ENCODE results near the gene GBX2. TPM values are rescaled to one million over a fixed set of nuclear protein-coding genes. Genes with fewer than 3 reads are reported as not detected.
A peak's percentile ranks its signal among the peaks of the same experiment; 100 is the strongest.

Gene GBX2
- total and polyA plus RNA-seq, 2 of the 8 experiments (the other 6 are each of a cell fraction or from before 2014, with no cell fraction given) = 0.38 to 0.89 TPM

DNA sequence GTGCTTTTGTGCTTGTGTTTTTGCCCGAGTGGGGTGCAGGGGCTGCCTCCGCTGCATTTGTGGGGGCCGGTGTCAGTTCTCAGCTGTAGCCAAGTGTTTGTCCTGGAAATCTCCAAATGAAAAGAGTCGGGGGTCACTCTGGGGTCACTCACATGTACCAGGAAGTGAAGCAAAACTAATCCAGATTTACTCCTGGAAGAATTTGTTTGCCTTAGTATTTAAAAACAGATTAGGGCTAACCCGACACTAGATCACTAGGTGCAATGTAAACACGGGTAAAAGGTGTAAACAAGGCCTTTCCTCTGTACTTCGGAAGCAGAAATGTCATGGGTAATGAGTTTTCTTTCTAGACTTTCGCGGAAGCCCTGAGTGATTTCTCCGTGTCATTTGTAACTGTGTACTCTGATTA lies 50.3 kb downstream of the GBX2 start:
- H3K4me2 ChIP-seq (ENCODE audit: insufficient read depth in 1 of 2, low read depth in 2 of 2, low read length in 2 of 2) = peak overlapping the region in 1 of 2 experiments; percentile 27; a peak in 1 of 4 replicates
- H3K23ac ChIP-seq (ENCODE audit: insufficient read length) = no peak overlapping the region
- no peaks in the 10 kb centered on the region for H3K9me3 ChIP-seq (ENCODE audit: insufficient read depth in 2 of 2, low read depth in 1 of 2, low read length in 1 of 2)
- H2AK5ac ChIP-seq (ENCODE audit: low read depth, low read length) = no peak overlapping the region
- H2BK120ac ChIP-seq (replicated peaks; ENCODE audit: low read depth, low read length) = no peak overlapping the region
- no peak overlapping the region for H2AFZ ChIP-seq (ENCODE audit: low read length)
- POLR2A ChIA-PET (ENCODE audit: partially characterized antibody) = no interaction called here
- no peak overlapping the region for H3K56ac ChIP-seq (replicated peaks; ENCODE audit: insufficient read length, low read depth, low read length)
- H3K27me3 ChIP-seq (replicated peaks in 1 of 4; ENCODE audit: control insufficient read depth in 3 of 4, extremely low read depth in 1 of 4, insufficient read depth in 3 of 4, low read length in 3 of 4) = peaks cover 0 to 15% (median 10%) of the 10 kb centered on the region in 4 experiments; a peak in 6 of 7 replicates
- no peak overlapping the region for H2BK15ac ChIP-seq (ENCODE audit: low read length)
- CTCF ChIA-PET (ENCODE audit: partially characterized antibody) = interaction anchor here (1.0 to 2.1 kb wide), 4 partner anchors 15 to 181 kb away, joined by 3 to 6 read pairs (median 5); no protein-coding TSS in a partner anchor
- no peak overlapping the region for H2BK20ac ChIP-seq (ENCODE audit: low read length)
- peaks cover 0 to 9% (median 4%) of the 10 kb centered on the region in 4 experiments; a peak in 5 of 7 replicates for H3K4me1 ChIP-seq (replicated peaks in 1 of 4; ENCODE audit: control insufficient read depth in 3 of 4, insufficient read depth in 4 of 4, low read length in 3 of 4)
- no peak overlapping the region for H3K27ac ChIP-seq (ENCODE audit: low read depth, low read length)
- H4K20me1 ChIP-seq (replicated peaks in 1 of 2; ENCODE audit: control insufficient read depth in 1 of 2, insufficient read depth in 2 of 2, low read length in 2 of 2) = peaks cover 6 to 17% of the 10 kb centered on the region in 2 experiments
- H4K91ac ChIP-seq (replicated peaks; ENCODE audit: insufficient read length, low read length) = no peak overlapping the region
- H3K4me3 ChIP-seq (ENCODE audit: extremely low read depth in 1 of 4, insufficient read depth in 2 of 4, low read depth in 3 of 4, low read length in 4 of 4) = no peak overlapping the region
- H3K36me3 ChIP-seq (ENCODE audit: control insufficient read depth in 2 of 4, insufficient read depth in 4 of 4, low read length in 3 of 4) = no peaks in the 10 kb centered on the region; a peak in 1 of 8 replicates
- WGBS, 2 experiments (ENCODE audit: extremely low coverage in 1 of 2, insufficient coverage in 1 of 2, insufficient read length in 1 of 2, insufficient replicate concordance in 2 of 2, low coverage in 1 of 2, low lambda C conversion rate in 2 of 2, missing lambda C conversion rate in 1 of 2) = 48% methylated on average over 10 of the region's 10 CpGs; no CpG with 5 or more reads in 1 of the 2 experiments
- no peak overlapping the region for H2BK5ac ChIP-seq (ENCODE audit: low read depth, low read length)
- no peak overlapping the region for H3K18ac ChIP-seq (ENCODE audit: extremely low read depth, low read length)
- no peak overlapping the region for H2BK12ac ChIP-seq (ENCODE audit: low read depth, low read length)
- DNase-seq (ENCODE audit: low read depth in 1 of 2, low spot score in 2 of 2) (no peak), FAIRE-seq (peak; percentile 70)
- H4K5ac ChIP-seq (ENCODE audit: insufficient read length, low read depth, low read length) = no peak overlapping the region
- H3K23me2 ChIP-seq (ENCODE audit: low read depth, low read length) = no peaks in the 10 kb centered on the region
- H3K4ac ChIP-seq (replicated peaks; ENCODE audit: insufficient read length, low read depth, low read length) = no peak overlapping the region
- H3K79me1 ChIP-seq (ENCODE audit: low read depth, low read length) = no peaks in the 10 kb centered on the region
- no peaks in the 10 kb centered on the region for H3K79me2 ChIP-seq (ENCODE audit: control insufficient read depth in 1 of 2, insufficient read depth in 2 of 2, low read length in 2 of 2)
- H4K8ac ChIP-seq (ENCODE audit: extremely low read depth, insufficient read depth, low read length) = no peak overlapping the region
- no peak overlapping the region for H3K14ac ChIP-seq (ENCODE audit: insufficient read length)
- no peak overlapping the region for H3K9ac ChIP-seq (replicated peaks in 1 of 4; ENCODE audit: extremely low read depth in 1 of 4, low read depth in 3 of 4, low read length in 3 of 4)
- no peak for TF ChIP-seq SP2 (IDR thresholded peaks at IDR 0.05; ENCODE audit: low read length)

Measured in H1 (cell line).